ENCODE data around the gene GALNTL6. TPM values are rescaled to one million over a fixed set of nuclear protein-coding genes. Genes with fewer than 3 reads are reported as not detected.

The GALNTL6 gene
- total and polyA plus RNA-seq, 2 of the 4 experiments (the other 2 are of a cell fraction): under 0.01 TPM; not detected in 1

- Histone ChIP-seq H2AFZ (replicated peaks; ENCODE audit: low read length, poor library complexity) (no peak overlapping the region), H3K4ac (ENCODE audit: low read depth, low read length) (no peak overlapping the region), H3K14ac (replicated peaks; ENCODE audit: low read depth, low read length) (no peak overlapping the region), H3K9me3 (ENCODE audit: control insufficient read depth, insufficient read depth, low read length) (peaks cover 6% of the 10 kb centered on the region), H3K4me3 (ENCODE audit: insufficient read depth, low read depth, low read length) (no peak overlapping the region), H3K56ac (ENCODE audit: extremely low read depth, insufficient read depth, low read length) (no peak overlapping the region), H3K18ac (ENCODE audit: low read depth, low read length) (no peak overlapping the region), H2AK9ac (replicated peaks; ENCODE audit: low read depth, low read length, poor library complexity) (no peak overlapping the region), H3K4me1 (ENCODE audit: control insufficient read depth, insufficient read depth, low read length) (no peaks in the 10 kb centered on the region), H4K5ac (ENCODE audit: low read depth, low read length) (no peak overlapping the region), H4K8ac (ENCODE audit: low read depth in 2 of 2, low read length in 2 of 2) (peak overlapping the region in 1 of 2 experiments; percentile 25; a peak in 1 of 4 replicates), H2BK20ac (ENCODE audit: low read depth, low read length) (no peak overlapping the region), H3K4me2 (ENCODE audit: low read depth, low read length) (no peak overlapping the region), H3K36me3 (ENCODE audit: control insufficient read depth, insufficient read depth, low read length) (no peaks in the 10 kb centered on the region), H3K9me1 (ENCODE audit: insufficient read depth, low read length) (no peaks in the 10 kb centered on the region), H3K23ac (ENCODE audit: low read depth, low read length) (no peak overlapping the region), H3K9ac (ENCODE audit: low read depth, low read length) (no peak overlapping the region), H2AK5ac (ENCODE audit: low read depth, low read length) (no peak overlapping the region), H2BK120ac (ENCODE audit: low read depth, low read length) (no peak overlapping the region), H4K20me1 (ENCODE audit: insufficient read depth, low read length) (no peaks in the 10 kb centered on the region), H3K27ac (ENCODE audit: insufficient read depth, low read length) (no peak overlapping the region), H2BK5ac (ENCODE audit: low read depth, low read length, poor library complexity, severe bottlenecking) (no peak overlapping the region), H3K27me3 (ENCODE audit: control insufficient read depth, insufficient read depth, low read length) (no peaks in the 10 kb centered on the region), H2BK15ac (ENCODE audit: low read depth, low read length) (no peak overlapping the region), H3K79me1 (ENCODE audit: low read depth in 1 of 2, low read length in 2 of 2) (no peaks in the 10 kb centered on the region), H4K91ac (ENCODE audit: insufficient read depth, low read depth, low read length) (no peak overlapping the region; the same call in 1 of the 2 replicates)
- ChIA-PET CTCF (interaction anchor here (0.7 kb wide), 1 partner anchor 15 kb away, joined by 3 read pairs; no protein-coding TSS in a partner anchor), POLR2A (ENCODE audit: unreplicated experiment) (no interaction called here)
- WGBS, 2 experiments (ENCODE audit: extremely low coverage in 2 of 2, insufficient read length in 1 of 2): no CpG with 5 or more reads among the region's 3 CpGs
- dilution Hi-C loops (cut with HindIII; ENCODE audit: low sequenced_read_pairs, unreplicated experiment) (no loop called here), intact Hi-C loops (cut with micrococcal nuclease) (no loop called here), in situ Hi-C loops (cut with MboI; ENCODE audit: low sequenced_read_pairs) (no loop called here)
- TF ChIP-seq SMC3 (IDR thresholded peaks at IDR 0.05; ENCODE audit: low read depth, low read length) (no peak), RFX5 (IDR thresholded peaks at IDR 0.05; ENCODE audit: low read depth, low read length) (no peak), FOS (IDR thresholded peaks at IDR 0.05; ENCODE audit: low read depth, low read length) (no peak), BHLHE40 (IDR thresholded peaks at IDR 0.05; ENCODE audit: low read depth, low read length) (no peak), MAZ (IDR thresholded peaks at IDR 0.05; ENCODE audit: borderline replicate concordance, low read depth, low read length) (no peak), ELK1 (IDR thresholded peaks at IDR 0.05; ENCODE audit: borderline replicate concordance, low read depth, low read length) (no peak), POLR2A (IDR thresholded peaks at IDR 0.05; ENCODE audit: low read depth, low read length) (no peak), CHD1 (IDR thresholded peaks at IDR 0.05; ENCODE audit: low read depth, low read length) (no peak), RCOR1 (IDR thresholded peaks at IDR 0.05; ENCODE audit: insufficient replicate concordance, low read length) (no peak), NFE2L2 (IDR thresholded peaks at IDR 0.05; ENCODE audit: low read depth, low read length) (no peak), CTCF (conservative IDR thresholded peaks at IDR 0.05; ENCODE audit: low read depth, low read length) (no peak), RAD21 (IDR thresholded peaks at IDR 0.05; ENCODE audit: low read length) (no peak), MXI1 (IDR thresholded peaks at IDR 0.05; ENCODE audit: borderline replicate concordance, low read depth, low read length) (no peak), MAFK (IDR thresholded peaks at IDR 0.05; ENCODE audit: low read depth, low read length) (no peak), CEBPB (IDR thresholded peaks at IDR 0.05; ENCODE audit: low read depth, low read length) (no peak), USF2 (IDR thresholded peaks at IDR 0.05; ENCODE audit: low read depth, low read length) (no peak)
- BruUV-seq (replicated peaks): no TSS peak
- ATAC-seq (ENCODE audit: low read depth) (no peak), DNase-seq (no peak)
Measured at GRCh38 chr4:172152284-172152683, 339.1 kb downstream of the GALNTL6 start.
